CD8-positive, alpha-beta memory T cell (primary cell): ENCODE measurements around the gene SIPA1L3. TPM values are rescaled to one million over a fixed set of nuclear protein-coding genes. Genes with fewer than 3 reads are reported as not detected.

Experiments
- CTCF ChIA-PET: fragments of 350-600 bp; sonication (Branson Sonifier 250); formaldehyde crosslinking; loops from one replicate; lab custom pipeline; 2021; ENCODE audit warnings: antibody characterized with exemption; lab: Charles Lee
- POLR2A ChIA-PET: fragments of 350-600 bp; sonication (Branson Sonifier 250); formaldehyde crosslinking; loops from one replicate; lab custom pipeline; 2021; ENCODE audit warnings: antibody characterized with exemption; lab: Charles Lee
- DNase-seq, 5 donors: peaks; one replicate each; pipeline versions ENCODE4 v3.0.0 to v3.0.0-alpha.2; 2020 to 2022; ENCODE audit warnings: mixed read lengths in 1 of 5
- H3K27ac ChIP-seq: one replicate; pipeline ENCODE4 v1.7.0; 2013; ENCODE audit warnings: low read depth, mild to moderate bottlenecking, low read length, moderate library complexity
- H3K27me3 ChIP-seq: 2 replicates; pipeline ENCODE4 v1.7.0; 2013; ENCODE audit warnings: low read length, mild to moderate bottlenecking; ENCODE audit not compliant: insufficient read depth, poor library complexity, severe bottlenecking
- H3K36me3 ChIP-seq: 2 replicates; pipeline ENCODE4 v1.7.0; 2013; ENCODE audit warnings: mild to moderate bottlenecking, low read length, moderate library complexity; ENCODE audit not compliant: insufficient read depth
- H3K4me1 ChIP-seq: 2 replicates; pipeline ENCODE4 v1.7.0; 2013; ENCODE audit warnings: mild to moderate bottlenecking, low read length, moderate library complexity; ENCODE audit not compliant: insufficient read depth
- H3K4me3 ChIP-seq: 2 replicates; pipeline ENCODE4 v1.7.0; 2013; ENCODE audit warnings: mild to moderate bottlenecking, low read length
- H3K9me3 ChIP-seq: 2 replicates; pipeline ENCODE4 v1.7.0; 2013; ENCODE audit warnings: mild to moderate bottlenecking, low read length
- H3K27ac Mint-ChIP-seq, 8 donors: one replicate each; pipeline ENCODE4 v1.8.0; 2020 to 2021; ENCODE audit warnings: mixed read lengths in 8 of 8, mild to moderate bottlenecking in 6 of 8, inconsistent platforms in 3 of 8, moderate library complexity in 3 of 8
- H3K27me3 Mint-ChIP-seq, 2 donors: one replicate each; pipeline ENCODE4 v1.8.0; 2020 to 2021; ENCODE audit warnings: mixed read lengths in 2 of 2, mild to moderate bottlenecking in 1 of 2, moderate library complexity in 1 of 2
- H3K36me3 Mint-ChIP-seq, 3 donors: one replicate each; pipeline ENCODE4 v1.8.0; 2020 to 2021; ENCODE audit warnings: mixed read lengths in 3 of 3, inconsistent platforms in 1 of 3, mild to moderate bottlenecking in 1 of 3
- H3K4me1 Mint-ChIP-seq, 3 donors: one replicate each; pipeline ENCODE4 v1.8.0; 2020 to 2021; ENCODE audit warnings: mixed read lengths in 3 of 3, inconsistent platforms in 1 of 3, mild to moderate bottlenecking in 1 of 3
- H3K4me3 Mint-ChIP-seq, 7 donors: one replicate each; pipeline ENCODE4 v1.8.0; 2020 to 2021; ENCODE audit warnings: mixed read lengths in 7 of 7, mild to moderate bottlenecking in 6 of 7, moderate library complexity in 4 of 7, inconsistent platforms in 2 of 7
- H3K9me3 Mint-ChIP-seq, 5 donors: one replicate each; pipeline ENCODE4 v1.8.0; 2020 to 2022; ENCODE audit warnings: mixed read lengths in 5 of 5, mild to moderate bottlenecking in 3 of 5, moderate library complexity in 2 of 5, inconsistent platforms in 1 of 5
- polyA plus RNA-seq: library from polyadenylated mRNA; unstranded; fragments of 300-500 nt; fragmentation: Illumina TruSeq; gene quantifications from one replicate; pipeline ENCODE4 v1.2.3, GENCODE V29; 2021
- total RNA-seq, 2 experiments: library from RNA; stranded (reverse); gene quantifications; one replicate each; pipeline ENCODE4 v1.2.3, GENCODE V29; 2021

SIPA1L3 gene
- total and polyA plus RNA-seq, 3 experiments from 2014 or later, result 5.4 to 14.8 (median 11.5) TPM

GRCh38 chr19:38089440-38089839 is 182.4 kb downstream of the SIPA1L3 start:
- Mint-ChIP-seq H3K4me1 (no peaks in the 10 kb centered on the region), H3K9me3 (no peaks in the 10 kb centered on the region), H3K27ac (no peak overlapping the region), H3K27me3 (no peaks in the 10 kb centered on the region), H3K4me3 (no peak overlapping the region), H3K36me3 (peaks cover 3 to 41% (median 12%) of the 10 kb centered on the region in 3 donors)
- DNase-seq, result no peak
- Histone ChIP-seq H3K9me3 (no peaks in the 10 kb centered on the region), H3K4me3 (no peak overlapping the region), H3K36me3 (no peaks in the 10 kb centered on the region), H3K4me1 (no peaks in the 10 kb centered on the region), H3K27ac (no peak overlapping the region), H3K27me3 (no peaks in the 10 kb centered on the region)
- ChIA-PET POLR2A (no interaction called here), CTCF (no interaction called here)

GRCh38 chr19:38093154-38093553 is 186.1 kb downstream of the SIPA1L3 start:
- no peaks in the 10 kb centered on the region for H3K9me3 Mint-ChIP-seq
- H3K27ac Mint-ChIP-seq, result no peak overlapping the region
- no peaks in the 10 kb centered on the region for H3K9me3 ChIP-seq
- H3K27me3 Mint-ChIP-seq, result no peaks in the 10 kb centered on the region
- no peaks in the 10 kb centered on the region for H3K36me3 ChIP-seq
- H3K4me3 ChIP-seq, result no peak overlapping the region
- no peak overlapping the region for H3K27ac ChIP-seq
- H3K4me3 Mint-ChIP-seq, result no peak overlapping the region
- no peaks in the 10 kb centered on the region for H3K4me1 ChIP-seq
- POLR2A ChIA-PET, result no interaction called here
- H3K4me1 Mint-ChIP-seq, result peaks cover 0 to 4% (median 4%) of the 10 kb centered on the region in 3 donors
- DNase-seq, result no peak
- H3K36me3 Mint-ChIP-seq, result peaks cover 9 to 45% (median 15%) of the 10 kb centered on the region in 3 donors
- CTCF ChIA-PET, result no interaction called here
- no peaks in the 10 kb centered on the region for H3K27me3 ChIP-seq

- ChIA-PET POLR2A (no interaction called here), CTCF (no interaction called here)
- no peak overlapping the region for H3K27ac Mint-ChIP-seq
- no peaks in the 10 kb centered on the region for H3K9me3 Mint-ChIP-seq
- no peak for DNase-seq
- Histone ChIP-seq H3K36me3 (no peaks in the 10 kb centered on the region), H3K27me3 (no peaks in the 10 kb centered on the region), H3K27ac (no peak overlapping the region), H3K4me3 (no peak overlapping the region), H3K9me3 (no peaks in the 10 kb centered on the region), H3K4me1 (no peaks in the 10 kb centered on the region)
- no peak overlapping the region for H3K4me3 Mint-ChIP-seq
- H3K36me3 Mint-ChIP-seq, result peaks cover 8 to 41% (median 15%) of the 10 kb centered on the region in 3 donors
- H3K27me3 Mint-ChIP-seq, result no peaks in the 10 kb centered on the region
- H3K4me1 Mint-ChIP-seq, result peaks cover 0 to 4% (median 4%) of the 10 kb centered on the region in 3 donors
These were observed 186.6 kb downstream of the SIPA1L3 start for GRCh38 chr19:38093587-38093986.

GRCh38 chr19:38095411-38096308 is 188.7 kb downstream of the SIPA1L3 start:
- Histone ChIP-seq H3K9me3 (no peaks in the 10 kb centered on the region), H3K4me3 (no peak overlapping the region), H3K36me3 (no peaks in the 10 kb centered on the region), H3K27ac (no peak overlapping the region), H3K4me1 (no peaks in the 10 kb centered on the region), H3K27me3 (no peaks in the 10 kb centered on the region)
- peaks cover 0 to 6% (median 2%) of the 10 kb centered on the region in 5 donors for H3K9me3 Mint-ChIP-seq
- H3K4me3 Mint-ChIP-seq, result no peak overlapping the region
- H3K27me3 Mint-ChIP-seq, result no peaks in the 10 kb centered on the region
- POLR2A ChIA-PET, result no interaction called here
- DNase-seq, result peak in 3 of 5 donors; percentile 13 to 60 (median 30)
- peak overlapping the region in 1 of 8 donors; percentile 47 for H3K27ac Mint-ChIP-seq
- CTCF ChIA-PET, result interaction anchor here (1.4 kb wide), 1 partner anchor 31 kb away, joined by 3 read pairs; no protein-coding TSS in a partner anchor
- peaks cover 0 to 4% (median 4%) of the 10 kb centered on the region in 3 donors for H3K4me1 Mint-ChIP-seq
- peaks cover 9 to 46% (median 23%) of the 10 kb centered on the region in 3 donors for H3K36me3 Mint-ChIP-seq

GRCh38 chr19:38099966-38100365 is 193.0 kb downstream of the SIPA1L3 start:
- ChIA-PET POLR2A (no interaction called here), CTCF (interaction anchor here (1.2 kb wide), 1 partner anchor 72 kb away, joined by 4 read pairs; no protein-coding TSS in a partner anchor)
- DNase-seq, result no peak
- no peaks in the 10 kb centered on the region for H3K4me1 ChIP-seq
- H3K4me3 ChIP-seq, result no peak overlapping the region
- H3K36me3 ChIP-seq, result no peaks in the 10 kb centered on the region
- H3K27ac ChIP-seq, result no peak overlapping the region
- Mint-ChIP-seq H3K4me3 (no peak overlapping the region), H3K27ac (no peak overlapping the region), H3K36me3 (peaks cover 11 to 62% (median 23%) of the 10 kb centered on the region in 3 donors), H3K27me3 (no peaks in the 10 kb centered on the region), H3K9me3 (peaks cover 0 to 6% (median 2%) of the 10 kb centered on the region in 5 donors), H3K4me1 (peaks cover 0 to 4% (median 4%) of the 10 kb centered on the region in 3 donors)
- no peaks in the 10 kb centered on the region for H3K27me3 ChIP-seq
- no peaks in the 10 kb centered on the region for H3K9me3 ChIP-seq

- Histone ChIP-seq H3K36me3 (peaks cover 3% of the 10 kb centered on the region), H3K27ac (no peak overlapping the region), H3K27me3 (no peaks in the 10 kb centered on the region), H3K9me3 (no peaks in the 10 kb centered on the region), H3K4me3 (no peak overlapping the region), H3K4me1 (no peaks in the 10 kb centered on the region)
- Mint-ChIP-seq H3K27ac (no peak overlapping the region), H3K27me3 (no peaks in the 10 kb centered on the region), H3K4me1 (peaks cover 0 to 3% (median 2%) of the 10 kb centered on the region in 3 donors), H3K4me3 (no peak overlapping the region), H3K36me3 (peaks cover 13 to 64% (median 23%) of the 10 kb centered on the region in 3 donors), H3K9me3 (peaks cover 0 to 6% (median 2%) of the 10 kb centered on the region in 5 donors)
- POLR2A ChIA-PET, result no interaction called here
- CTCF ChIA-PET, result interaction anchor here (1.2 kb wide), 1 partner anchor 73 kb away, joined by 4 read pairs; no protein-coding TSS in a partner anchor
- DNase-seq, result no peak
These were observed 193.6 kb downstream of the SIPA1L3 start for GRCh38 chr19:38100589-38100988.

GRCh38 chr19:38101723-38102122 is 194.7 kb downstream of the SIPA1L3 start:
- H3K9me3 Mint-ChIP-seq, result peaks cover 0 to 6% (median 2%) of the 10 kb centered on the region in 5 donors
- no peak for DNase-seq
- no peaks in the 10 kb centered on the region for H3K4me1 ChIP-seq
- H3K36me3 ChIP-seq, result peaks cover 5% of the 10 kb centered on the region
- CTCF ChIA-PET, result no interaction called here
- H3K27me3 Mint-ChIP-seq, result no peaks in the 10 kb centered on the region
- POLR2A ChIA-PET, result no interaction called here
- no peak overlapping the region for H3K4me3 Mint-ChIP-seq
- no peaks in the 10 kb centered on the region for H3K9me3 ChIP-seq
- no peak overlapping the region for H3K4me3 ChIP-seq
- H3K27me3 ChIP-seq, result no peaks in the 10 kb centered on the region
- no peak overlapping the region for H3K27ac Mint-ChIP-seq
- H3K36me3 Mint-ChIP-seq, result peaks cover 18 to 67% (median 22%) of the 10 kb centered on the region in 3 donors
- no peak overlapping the region for H3K27ac ChIP-seq
- H3K4me1 Mint-ChIP-seq, result no peaks in the 10 kb centered on the region

GRCh38 chr19:38105574-38105973 is 198.6 kb downstream of the SIPA1L3 start:
- Histone ChIP-seq H3K4me3 (no peak overlapping the region), H3K27me3 (no peaks in the 10 kb centered on the region), H3K27ac (no peak overlapping the region), H3K4me1 (no peaks in the 10 kb centered on the region), H3K36me3 (peaks cover 5% of the 10 kb centered on the region), H3K9me3 (no peaks in the 10 kb centered on the region)
- CTCF ChIA-PET, result no interaction called here
- no peak overlapping the region for H3K4me3 Mint-ChIP-seq
- DNase-seq, result no peak
- no peaks in the 10 kb centered on the region for H3K27me3 Mint-ChIP-seq
- POLR2A ChIA-PET, result no interaction called here
- H3K27ac Mint-ChIP-seq, result no peak overlapping the region
- H3K36me3 Mint-ChIP-seq, result peaks cover 11 to 76% (median 27%) of the 10 kb centered on the region in 3 donors
- H3K9me3 Mint-ChIP-seq, result no peaks in the 10 kb centered on the region
- H3K4me1 Mint-ChIP-seq, result no peaks in the 10 kb centered on the region
